Osteocyte (in vitro differentiated cells): ENCODE results near the gene CCNK. TPM values are rescaled to one million over a fixed set of nuclear protein-coding genes. Genes with fewer than 3 reads are reported as not detected.

Experiments
- DNase-seq: peaks from one replicate; pipeline ENCODE4 v3.0.0; 2021; ENCODE audit warnings: mixed read lengths; ENCODE audit not compliant: unreplicated experiment; ENCODE audit errors: extremely low spot score
- H3K27ac Mint-ChIP-seq: one replicate; pipeline ENCODE4 v1.8.0; 2021; ENCODE audit warnings: mild to moderate bottlenecking, mixed read lengths; ENCODE audit not compliant: unreplicated experiment
- H3K27me3 Mint-ChIP-seq: one replicate; pipeline ENCODE4 v1.8.0; 2021; ENCODE audit warnings: mixed read lengths; ENCODE audit not compliant: unreplicated experiment
- H3K36me3 Mint-ChIP-seq: one replicate; pipeline ENCODE4 v1.8.0; 2021; ENCODE audit warnings: mixed read lengths; ENCODE audit not compliant: unreplicated experiment
- H3K4me1 Mint-ChIP-seq: one replicate; pipeline ENCODE4 v1.8.0; 2021; ENCODE audit warnings: mixed read lengths; ENCODE audit not compliant: unreplicated experiment
- H3K4me3 Mint-ChIP-seq: one replicate; pipeline ENCODE4 v1.8.0; 2021; ENCODE audit warnings: mild to moderate bottlenecking, moderate library complexity, mixed read lengths; ENCODE audit not compliant: unreplicated experiment
- H3K9me3 Mint-ChIP-seq: one replicate; pipeline ENCODE4 v1.8.0; 2021; ENCODE audit warnings: mixed read lengths; ENCODE audit not compliant: unreplicated experiment
- CTCF ChIP-seq: fragments of 200-600 bp; sonication (generic); IDR thresholded peaks from 2 replicates; pipeline ENCODE4 v1.5.0; 2021; ENCODE audit warnings: antibody characterized with exemption, mild to moderate bottlenecking, moderate library complexity
- total RNA-seq: library from RNA; stranded (reverse); gene quantifications from 2 replicates; pipeline ENCODE4 v1.2.1, GENCODE V29; 2021

Gene CCNK
- total RNA-seq, 1 donor from 2014 or later = 57.4 TPM

DNA sequence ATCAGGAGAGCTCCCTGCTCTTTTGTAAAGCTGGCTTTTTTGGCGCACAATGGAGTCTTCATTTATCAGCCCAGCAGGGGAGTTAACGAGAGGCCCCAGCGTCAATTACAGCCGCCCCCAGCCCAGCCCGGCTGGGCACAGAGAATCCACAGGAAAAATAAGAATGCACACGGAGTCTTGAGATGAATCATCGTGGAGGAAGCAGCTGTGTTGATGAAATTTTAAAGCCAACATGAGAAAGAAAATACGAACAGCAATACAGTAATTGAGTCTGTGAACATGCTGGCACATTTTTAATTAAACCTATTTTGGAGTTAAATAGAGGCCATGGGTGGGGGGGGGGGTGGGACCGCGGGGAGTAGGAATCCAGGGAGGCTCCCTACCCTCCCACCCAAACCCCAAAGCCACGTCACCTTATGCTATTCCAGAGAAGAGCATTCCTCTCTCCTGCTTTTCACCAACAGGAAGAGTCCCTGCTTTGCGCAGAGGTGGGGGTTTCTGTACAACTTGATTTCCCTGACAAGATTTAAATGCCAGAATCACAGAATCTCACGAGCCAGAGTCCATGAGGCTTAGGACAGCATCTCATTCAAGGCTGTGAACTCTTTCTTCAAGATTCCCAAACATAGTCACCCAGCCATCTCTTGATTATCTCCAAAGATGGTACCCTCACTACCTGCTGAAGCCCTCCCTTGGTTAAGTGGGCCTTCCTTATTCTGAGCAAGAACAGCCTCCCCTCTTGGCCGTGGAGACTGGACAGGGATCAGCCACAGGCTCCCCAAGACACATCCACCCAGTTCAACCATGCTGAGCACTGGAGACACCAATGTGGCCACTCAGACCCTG, 50.3 kb downstream of the CCNK start:
- no peaks in the 10 kb centered on the region for H3K36me3 Mint-ChIP-seq
- no peak for TF ChIP-seq CTCF
- H3K27ac Mint-ChIP-seq = peak overlapping the region; percentile 92
- no peaks in the 10 kb centered on the region for H3K9me3 Mint-ChIP-seq
- H3K4me1 Mint-ChIP-seq = peaks cover 53% of the 10 kb centered on the region
- no peaks in the 10 kb centered on the region for H3K27me3 Mint-ChIP-seq
- peak overlapping the region; percentile 14 for H3K4me3 Mint-ChIP-seq
- no peak for DNase-seq

- TF ChIP-seq CTCF = no peak
- Mint-ChIP-seq H3K27me3 (no peaks in the 10 kb centered on the region), H3K4me3 (no peak overlapping the region), H3K9me3 (no peaks in the 10 kb centered on the region), H3K36me3 (no peaks in the 10 kb centered on the region), H3K4me1 (peaks cover 57% of the 10 kb centered on the region), H3K27ac (peak overlapping the region; percentile 81)
- DNase-seq = no peak
Observed at GRCh38 chr14:99532310-99532709, 51.1 kb downstream of the CCNK start.

DNA sequence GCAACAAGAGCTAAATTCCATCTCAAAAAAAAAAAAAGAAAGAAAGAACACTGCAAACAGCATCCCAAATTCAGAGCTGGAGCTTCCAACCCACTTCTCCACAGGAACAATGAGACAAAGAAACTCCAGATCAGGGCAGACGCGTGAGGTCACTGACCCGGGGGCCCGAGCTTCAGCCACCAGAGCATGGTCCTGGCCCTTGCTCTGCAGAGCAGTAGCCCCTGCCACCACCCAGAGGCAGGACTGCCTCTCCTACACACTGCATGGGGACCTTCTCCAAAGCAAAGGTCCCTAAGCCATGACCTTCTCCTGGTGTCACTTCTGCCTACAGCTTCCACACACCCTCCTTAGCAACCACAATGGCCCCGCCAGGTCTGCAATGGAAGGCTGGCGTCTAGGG, 53.1 kb downstream of the CCNK start:
- Mint-ChIP-seq H3K9me3 (no peaks in the 10 kb centered on the region), H3K4me1 (peaks cover 70% of the 10 kb centered on the region), H3K36me3 (no peaks in the 10 kb centered on the region), H3K27me3 (no peaks in the 10 kb centered on the region), H3K27ac (no peak overlapping the region), H3K4me3 (no peak overlapping the region)
- no peak for TF ChIP-seq CTCF
- no peak for DNase-seq

- TF ChIP-seq CTCF = no peak
- Mint-ChIP-seq H3K27me3 (no peaks in the 10 kb centered on the region), H3K27ac (no peak overlapping the region), H3K4me1 (peaks cover 69% of the 10 kb centered on the region), H3K4me3 (no peak overlapping the region), H3K36me3 (no peaks in the 10 kb centered on the region), H3K9me3 (no peaks in the 10 kb centered on the region)
- no peak for DNase-seq
Observed at GRCh38 chr14:99534863-99535262, 53.7 kb downstream of the CCNK start.

DNA sequence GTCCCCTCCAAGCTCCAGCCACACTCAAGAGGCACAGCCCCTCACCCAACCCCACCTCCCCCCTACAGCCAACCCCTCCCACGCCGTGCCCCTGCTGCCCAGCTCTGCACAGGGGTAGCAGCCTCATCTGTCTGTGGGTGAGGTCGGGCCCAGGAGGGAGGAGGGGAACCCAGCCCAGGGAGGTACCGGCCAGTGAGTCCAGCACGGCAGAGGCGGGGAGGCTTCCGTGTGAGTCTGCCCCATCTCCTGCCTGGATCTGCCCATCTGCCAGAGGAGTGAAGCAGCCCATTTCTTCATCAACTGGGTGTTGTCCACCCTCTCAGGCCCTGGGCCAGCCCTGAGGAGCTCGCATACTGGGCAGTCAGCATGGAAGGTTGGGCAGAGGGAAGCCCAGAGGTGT, 54.2 kb downstream of the CCNK start:
- Mint-ChIP-seq H3K4me1 (peaks cover 63% of the 10 kb centered on the region), H3K27me3 (no peaks in the 10 kb centered on the region), H3K9me3 (no peaks in the 10 kb centered on the region), H3K36me3 (no peaks in the 10 kb centered on the region), H3K4me3 (no peak overlapping the region), H3K27ac (no peak overlapping the region)
- no peak for DNase-seq
- no peak for TF ChIP-seq CTCF
